Measurements from ENCODE around the gene PNMA6A. TPM values are rescaled to one million over a fixed set of nuclear protein-coding genes. Genes with fewer than 3 reads are reported as not detected.

PNMA6A gene
- total RNA-seq, 4 donors from 2014 or later = 0.68 TPM; not detected in 3

GRCh38 chrX:153055871-153056749, 16.1 kb upstream of the PNMA6A start, which contains the start of gene PNMA3:
Gene PNMA3 (plus strand): TSS chrX:153056470. CDS start chrX:153057056, 586 bp downstream.
- Histone ChIP-seq H3K27ac (no peak within 1 kb of the TSS), H3K27me3 (peaks cover 10% of the 10 kb centered on the region), H3K4me3 (peak within 1 kb of the TSS in 1 of 4 donors; percentile 29), H3K36me3 (no peaks in the 10 kb centered on the region), H3K4me1 (peaks cover 0 to 4% (median 0%) of the 10 kb centered on the region in 4 donors), H3K9me3 (no peaks in the 10 kb centered on the region)
- intact Hi-C loops (cut with DNase I; ENCODE audit: low total_unique reads) (no loop called here), in situ Hi-C loops (cut with MboI; ENCODE audit: low pct_ligation_motif_present in 1 of 4, low pct_unique_long_range_greater_than_20kb in 1 of 4, low sequenced_read_pairs in 3 of 4) (no loop called here)
- TF ChIP-seq POLR2AphosphoS5 (IDR thresholded peaks at IDR 0.05) (no peak), POLR2A (IDR thresholded peaks at IDR 0.05) (no peak), EP300 (IDR thresholded peaks at IDR 0.05; ENCODE audit: low read depth) (no peak)
- TF ChIP-seq, protein P1, sequence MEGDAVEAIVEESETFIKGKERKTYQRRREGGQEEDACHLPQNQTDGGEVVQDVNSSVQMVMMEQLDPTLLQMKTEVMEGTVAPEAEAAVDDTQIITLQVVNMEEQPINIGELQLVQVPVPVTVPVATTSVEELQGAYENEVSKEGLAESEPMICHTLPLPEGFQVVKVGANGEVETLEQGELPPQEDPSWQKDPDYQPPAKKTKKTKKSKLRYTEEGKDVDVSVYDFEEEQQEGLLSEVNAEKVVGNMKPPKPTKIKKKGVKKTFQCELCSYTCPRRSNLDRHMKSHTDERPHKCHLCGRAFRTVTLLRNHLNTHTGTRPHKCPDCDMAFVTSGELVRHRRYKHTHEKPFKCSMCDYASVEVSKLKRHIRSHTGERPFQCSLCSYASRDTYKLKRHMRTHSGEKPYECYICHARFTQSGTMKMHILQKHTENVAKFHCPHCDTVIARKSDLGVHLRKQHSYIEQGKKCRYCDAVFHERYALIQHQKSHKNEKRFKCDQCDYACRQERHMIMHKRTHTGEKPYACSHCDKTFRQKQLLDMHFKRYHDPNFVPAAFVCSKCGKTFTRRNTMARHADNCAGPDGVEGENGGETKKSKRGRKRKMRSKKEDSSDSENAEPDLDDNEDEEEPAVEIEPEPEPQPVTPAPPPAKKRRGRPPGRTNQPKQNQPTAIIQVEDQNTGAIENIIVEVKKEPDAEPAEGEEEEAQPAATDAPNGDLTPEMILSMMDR (IDR thresholded peaks at IDR 0.05) = no peak
- DNase-seq = no peak
- 45% methylated on average over 9 of the region's 80 CpGs; no CpG with 5 or more reads in 1 of the 2 donors for WGBS, 2 donors (ENCODE audit: low coverage in 1 of 2)

- Histone ChIP-seq H3K36me3 (no peaks in the 10 kb centered on the region), H3K27ac (no peak overlapping the region), H3K4me3 (no peak overlapping the region), H3K4me1 (peaks cover 0 to 4% (median 0%) of the 10 kb centered on the region in 4 donors), H3K27me3 (peaks cover 10% of the 10 kb centered on the region), H3K9me3 (no peaks in the 10 kb centered on the region)
- TF ChIP-seq, protein P1 (IDR thresholded peaks at IDR 0.05) = no peak
- no peak for TF ChIP-seq POLR2AphosphoS5 (IDR thresholded peaks at IDR 0.05)
- TF ChIP-seq POLR2A (IDR thresholded peaks at IDR 0.05) = no peak
- TF ChIP-seq EP300 (IDR thresholded peaks at IDR 0.05; ENCODE audit: low read depth) = no peak
- in situ Hi-C loops (cut with MboI; ENCODE audit: low pct_ligation_motif_present in 1 of 4, low pct_unique_long_range_greater_than_20kb in 1 of 4, low sequenced_read_pairs in 3 of 4) = no loop called here
- 84% methylated on average over 11 of the region's 11 CpGs; no CpG with 5 or more reads in 1 of the 2 donors for WGBS, 2 donors (ENCODE audit: low coverage in 1 of 2)
- intact Hi-C loops (cut with DNase I; ENCODE audit: low total_unique reads) = no loop called here
- no peak for DNase-seq
Observed at GRCh38 chrX:153057281-153057680, 15.0 kb upstream of the PNMA6A start.

DNA sequence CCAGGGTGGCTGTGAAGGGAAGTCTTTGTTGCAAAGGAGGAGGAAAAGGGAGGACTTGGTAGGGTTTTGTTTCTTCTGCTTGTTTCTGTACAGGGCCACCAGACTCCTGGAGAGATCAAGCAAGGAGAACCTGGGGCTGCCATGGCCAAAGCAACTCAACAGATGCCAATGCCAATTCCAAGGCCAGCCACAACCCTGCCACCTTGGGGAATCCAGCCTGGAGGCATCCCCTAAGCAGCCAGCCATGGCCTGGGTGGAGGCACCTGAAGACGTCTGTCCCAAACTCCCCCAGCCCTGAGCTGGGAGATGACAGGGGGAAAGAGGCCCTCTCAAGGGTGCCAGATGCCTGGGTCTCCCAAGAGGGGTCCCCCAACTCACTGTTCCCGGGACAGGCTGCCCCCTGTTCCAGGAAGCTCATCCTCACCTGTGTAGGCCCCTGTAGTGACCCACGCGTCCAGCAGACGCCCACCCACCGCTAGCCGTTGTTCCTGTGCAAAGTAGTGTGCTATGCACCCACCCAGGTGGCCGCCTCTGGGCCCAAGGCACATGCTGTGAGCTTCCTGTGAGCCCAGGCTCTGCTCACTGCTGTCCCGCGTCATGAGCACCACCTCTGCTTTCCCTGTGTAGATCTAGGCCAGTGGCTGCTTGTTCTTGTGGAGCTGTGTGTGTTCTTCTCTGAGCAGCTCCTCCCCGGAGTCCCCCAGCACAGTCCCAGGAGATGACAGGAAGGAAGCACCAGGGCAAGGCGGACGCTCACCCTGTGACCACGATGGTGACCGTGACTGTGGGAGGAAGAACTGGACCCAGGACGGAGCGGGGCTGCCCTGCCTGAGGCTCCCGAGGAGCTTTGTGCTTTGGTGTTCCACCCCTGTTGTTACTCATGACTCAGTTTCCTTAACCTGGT, 12.8 kb upstream of the PNMA6A start:
- Histone ChIP-seq H3K4me3 (no peak overlapping the region), H3K36me3 (no peaks in the 10 kb centered on the region), H3K27me3 (peaks cover 10% of the 10 kb centered on the region), H3K9me3 (no peaks in the 10 kb centered on the region), H3K4me1 (peaks cover 0 to 4% (median 0%) of the 10 kb centered on the region in 4 donors), H3K27ac (no peak overlapping the region)
- in situ Hi-C loops (cut with MboI; ENCODE audit: low pct_ligation_motif_present in 1 of 4, low pct_unique_long_range_greater_than_20kb in 1 of 4, low sequenced_read_pairs in 3 of 4) = no loop called here
- intact Hi-C loops (cut with DNase I; ENCODE audit: low total_unique reads) = no loop called here
- TF ChIP-seq POLR2AphosphoS5 (IDR thresholded peaks at IDR 0.05) (no peak), EP300 (IDR thresholded peaks at IDR 0.05; ENCODE audit: low read depth) (no peak), POLR2A (IDR thresholded peaks at IDR 0.05) (no peak)
- TF ChIP-seq, protein P1 (IDR thresholded peaks at IDR 0.05) = no peak
- no peak for DNase-seq
- WGBS, 2 donors (ENCODE audit: low coverage in 1 of 2) = 80% methylated on average over 16 of the region's 18 CpGs; no CpG with 5 or more reads in 1 of the 2 donors

GRCh38 chrX:153060095-153060445, 12.2 kb upstream of the PNMA6A start:
- no peak overlapping the region for H3K27ac ChIP-seq
- in situ Hi-C loops (cut with MboI; ENCODE audit: low pct_ligation_motif_present in 1 of 4, low pct_unique_long_range_greater_than_20kb in 1 of 4, low sequenced_read_pairs in 3 of 4) (no loop called here), intact Hi-C loops (cut with DNase I; ENCODE audit: low total_unique reads) (no loop called here)
- H3K9me3 ChIP-seq = no peaks in the 10 kb centered on the region
- H3K4me1 ChIP-seq = peaks cover 0 to 4% (median 0%) of the 10 kb centered on the region in 4 donors
- DNase-seq = no peak
- peaks cover 10% of the 10 kb centered on the region for H3K27me3 ChIP-seq
- H3K36me3 ChIP-seq = no peaks in the 10 kb centered on the region
- 84% methylated on average over 8 of the region's 8 CpGs; no CpG with 5 or more reads in 1 of the 2 donors for WGBS, 2 donors (ENCODE audit: low coverage in 1 of 2)
- TF ChIP-seq POLR2A (IDR thresholded peaks at IDR 0.05) (no peak), EP300 (IDR thresholded peaks at IDR 0.05; ENCODE audit: low read depth) (no peak), POLR2AphosphoS5 (IDR thresholded peaks at IDR 0.05) (no peak)
- TF ChIP-seq, protein P1 (IDR thresholded peaks at IDR 0.05) = no peak
- no peak overlapping the region for H3K4me3 ChIP-seq

All from transverse colon (tissue), 4 donors.